Activated B cell treated with CpG ODN at 0.5 μM for 24 hours (primary cell): Measurements from ENCODE around the gene MCMBP. TPM values are rescaled to one million over a fixed set of nuclear protein-coding genes. Genes with fewer than 3 reads are reported as not detected.
"Not testable (repeated sequence)": the region's sequence is repeated elsewhere in the genome, so short reads cannot be mapped to it uniquely, and the experiment has no call there.

ENCODE experiments used
- ATAC-seq: fragments of 200-7000 bp; cut with Tn5 transposase; one replicate; pipeline ENCODE4 v1.10.0; 2021; ENCODE audit warnings: low read depth, mild to moderate bottlenecking, moderate library complexity
- CTCF ChIA-PET: fragments of 350-600 bp; sonication (Branson Sonifier 250); formaldehyde crosslinking; loops from one replicate; lab custom pipeline; 2021; ENCODE audit warnings: antibody characterized with exemption; lab: Charles Lee
- POLR2A ChIA-PET: fragments of 350-600 bp; sonication (Branson Sonifier 250); formaldehyde crosslinking; loops from one replicate; lab custom pipeline; 2021; ENCODE audit warnings: antibody characterized with exemption; lab: Charles Lee
- DNase-seq: peaks from one replicate; pipeline ENCODE4 v3.0.0; 2022
- H3K27ac Mint-ChIP-seq: one replicate; pipeline ENCODE4 v1.8.0; 2020; ENCODE audit warnings: mixed read lengths
- H3K27me3 Mint-ChIP-seq: one replicate; pipeline ENCODE4 v1.8.0; 2021; ENCODE audit warnings: mixed read lengths
- H3K36me3 Mint-ChIP-seq: one replicate; pipeline ENCODE4 v1.8.0; 2021; ENCODE audit warnings: low read depth, mixed read lengths
- H3K4me1 Mint-ChIP-seq: one replicate; pipeline ENCODE4 v1.8.0; 2021; ENCODE audit warnings: mixed read lengths
- H3K4me3 Mint-ChIP-seq: one replicate; pipeline ENCODE4 v1.8.0; 2020; ENCODE audit warnings: mild to moderate bottlenecking, mixed read lengths
- H3K9me3 Mint-ChIP-seq: one replicate; pipeline ENCODE4 v1.8.0; 2020; ENCODE audit warnings: mixed read lengths
- CTCF ChIP-seq: fragments of 200-600 bp; IDR thresholded peaks from one replicate; pipeline ENCODE4 v1.8.0; 2022; ENCODE audit warnings: antibody characterized with exemption, mild to moderate bottlenecking
- intact Hi-C: fragments of 100-400 bp; cut with micrococcal nuclease; formaldehyde crosslinking; loops from one replicate; pipeline ENCODE4 v1.15.1; 2024
- total RNA-seq: library from RNA; stranded (reverse); gene quantifications from 2 replicates; pipeline ENCODE4 v1.2.3, GENCODE V29; 2022

MCMBP gene
- total RNA-seq, 1 donor from 2014 or later, result 41.9 TPM

DNA sequence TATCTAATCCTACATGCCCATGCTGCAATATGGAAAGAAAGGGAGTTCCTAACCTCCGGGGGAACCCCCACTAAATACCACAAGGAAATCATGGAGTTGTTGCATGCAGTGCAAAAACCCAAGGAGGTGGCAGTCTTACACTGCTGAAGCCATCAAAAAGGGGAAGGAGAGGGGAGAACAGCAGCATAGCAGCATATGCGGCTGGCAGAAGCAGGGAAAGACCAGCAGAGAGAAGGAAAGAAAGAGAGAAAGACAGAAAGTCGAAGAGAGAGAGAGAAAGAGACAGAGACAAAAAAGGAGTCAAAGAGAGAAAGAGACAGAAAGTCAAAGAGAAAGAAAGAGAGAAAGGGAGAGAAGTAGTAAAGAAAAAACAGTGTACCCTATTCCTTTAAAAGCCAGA, 16.1 kb upstream of the MCMBP start:
- H3K36me3 Mint-ChIP-seq, POLR2A ChIA-PET, CTCF ChIA-PET, intact Hi-C loops, H3K9me3 Mint-ChIP-seq, H3K27ac Mint-ChIP-seq, H3K4me3 Mint-ChIP-seq, DNase-seq, H3K27me3 Mint-ChIP-seq, ATAC-seq: not testable (repeated sequence)
- peaks cover 10% of the 10 kb centered on the region for H3K4me1 Mint-ChIP-seq

GRCh38 chr10:119886070-119886469, 13.4 kb upstream of the MCMBP start:
- H3K27ac Mint-ChIP-seq, intact Hi-C loops, H3K9me3 Mint-ChIP-seq, DNase-seq, H3K36me3 Mint-ChIP-seq, H3K27me3 Mint-ChIP-seq, H3K4me1 Mint-ChIP-seq, H3K4me3 Mint-ChIP-seq, ATAC-seq, POLR2A ChIA-PET, CTCF ChIA-PET: not testable (repeated sequence)

GRCh38 chr10:119883901-119884611, 11.4 kb upstream of the MCMBP start:
- POLR2A ChIA-PET, H3K4me3 Mint-ChIP-seq, intact Hi-C loops, CTCF ChIA-PET, DNase-seq, ATAC-seq, H3K36me3 Mint-ChIP-seq, H3K9me3 Mint-ChIP-seq, H3K4me1 Mint-ChIP-seq, H3K27ac Mint-ChIP-seq, H3K27me3 Mint-ChIP-seq: not testable (repeated sequence)

DNA sequence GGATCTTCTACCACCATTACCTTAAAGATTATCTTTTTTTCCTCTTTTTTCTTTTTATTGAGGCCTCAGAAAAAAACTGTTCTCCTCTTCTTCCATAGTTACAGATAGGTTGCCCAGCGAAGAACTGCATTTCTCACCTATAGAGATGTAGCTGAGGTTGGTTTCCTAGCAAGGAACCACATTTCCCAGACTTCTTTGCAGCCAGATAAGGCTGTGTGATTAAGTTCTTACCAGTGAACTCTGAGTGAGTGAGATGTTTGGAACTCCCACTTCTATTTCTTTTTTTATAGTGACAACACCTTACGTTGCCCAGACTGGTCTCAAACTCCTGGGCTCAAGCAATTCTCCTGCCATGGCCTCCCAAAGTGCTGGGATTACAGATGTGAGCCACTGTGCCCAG, 5.9 kb upstream of the MCMBP start:
- intact Hi-C loops, result loop anchor here (10.0 kb wide), 1 partner anchor 794 kb away; the partner anchor contains the start of gene EIF3A
- CTCF ChIA-PET, result no interaction called here
- no peaks in the 10 kb centered on the region for H3K27me3 Mint-ChIP-seq
- ATAC-seq (no peak), DNase-seq (no peak)
- peaks cover 8% of the 10 kb centered on the region for H3K4me1 Mint-ChIP-seq
- no peak for TF ChIP-seq CTCF
- no peak overlapping the region for H3K27ac Mint-ChIP-seq
- H3K36me3 Mint-ChIP-seq, result no peaks in the 10 kb centered on the region
- no peak overlapping the region for H3K4me3 Mint-ChIP-seq
- POLR2A ChIA-PET, result no interaction called here
- H3K9me3 Mint-ChIP-seq, result no peaks in the 10 kb centered on the region

- Mint-ChIP-seq H3K4me1 (peaks cover 40% of the 10 kb centered on the region), H3K36me3 (peaks cover 5% of the 10 kb centered on the region), H3K4me3 (peak overlapping the region; percentile 88), H3K27ac (peak overlapping the region; percentile 85), H3K9me3 (no peaks in the 10 kb centered on the region), H3K27me3 (no peaks in the 10 kb centered on the region)
- ChIA-PET POLR2A (interaction anchor here (0.7 to 4.3 kb wide), 17 partner anchors 9 to 979 kb away, joined by 3 to 60 read pairs (median 5); partner anchors contain the start of genes BAG3, EIF3A, SEC23IP and TIAL1), CTCF (interaction anchor here (1.3 to 3.6 kb wide), 4 partner anchors 11 to 186 kb away, joined by 5 to 9 read pairs (median 6); partner anchors contain the start of gene SEC23IP)
- ATAC-seq, result peak; percentile 92
- DNase-seq, result peak; percentile 89
- intact Hi-C loops, result loop anchor here (1.0 to 10.0 kb wide), 7 partner anchors 14 to 1118 kb away; partner anchors contain the start of genes BAG3, CACUL1, EIF3A and SEC23IP
- no peak for TF ChIP-seq CTCF
These were observed 428 bp upstream of the MCMBP start for GRCh38 chr10:119872860-119873681.

- peak overlapping the region; percentile 89 for H3K4me3 Mint-ChIP-seq
- peak overlapping the region; percentile 84 for H3K27ac Mint-ChIP-seq
- POLR2A ChIA-PET, result interaction anchor here (0.6 to 4.3 kb wide), 18 partner anchors 8 to 739 kb away, joined by 3 to 60 read pairs (median 6); partner anchors contain the start of genes BAG3, SEC23IP and TIAL1
- intact Hi-C loops, result loop anchor here (1.0 to 10.0 kb wide), 3 partner anchors 707 to 1117 kb away; partner anchors contain the start of genes CACUL1, EIF3A and SFXN4
- H3K9me3 Mint-ChIP-seq, result no peaks in the 10 kb centered on the region
- H3K36me3 Mint-ChIP-seq, result peaks cover 5% of the 10 kb centered on the region
- TF ChIP-seq CTCF, result no peak
- CTCF ChIA-PET, result interaction anchor here (1.3 to 3.6 kb wide), 4 partner anchors 10 to 185 kb away, joined by 5 to 9 read pairs (median 6); partner anchors contain the start of gene SEC23IP
- H3K27me3 Mint-ChIP-seq, result no peaks in the 10 kb centered on the region
- peak; percentile 52 for DNase-seq
- peak; percentile 18 for ATAC-seq
- H3K4me1 Mint-ChIP-seq, result peaks cover 44% of the 10 kb centered on the region
These were observed 598 bp downstream of the MCMBP start for GRCh38 chr10:119871881-119872609.

DNA sequence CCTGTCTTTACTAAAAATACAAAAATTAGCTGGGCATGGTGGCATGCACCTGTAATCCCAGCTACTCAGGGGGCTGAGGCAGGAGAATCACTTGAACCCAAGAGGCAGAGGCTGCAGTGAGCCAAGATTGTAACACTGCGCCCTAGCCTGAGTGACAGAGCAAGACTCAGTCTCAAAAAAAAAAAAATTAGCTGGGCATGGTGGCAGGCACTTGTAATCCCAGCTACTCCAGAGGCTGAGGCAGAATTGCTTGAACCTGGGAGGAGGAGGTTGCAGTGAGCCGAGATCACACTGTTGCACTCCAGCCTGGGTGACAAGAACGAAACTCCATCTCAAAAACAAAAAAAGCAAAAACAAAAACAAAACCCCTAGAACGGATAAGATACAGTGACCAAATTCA, 3.2 kb downstream of the MCMBP start:
- CTCF ChIA-PET, result interaction anchor here (1.0 to 1.7 kb wide), 2 partner anchors 119 to 424 kb away, joined by 3 to 4 read pairs; no protein-coding TSS in a partner anchor

More for the DNA sequence above, 3.2 kb downstream of the MCMBP start:
- H3K27me3 Mint-ChIP-seq, DNase-seq, H3K9me3 Mint-ChIP-seq, ATAC-seq, H3K27ac Mint-ChIP-seq, H3K4me3 Mint-ChIP-seq, intact Hi-C loops, H3K36me3 Mint-ChIP-seq: not testable (repeated sequence)
- peaks cover 44% of the 10 kb centered on the region for H3K4me1 Mint-ChIP-seq
- POLR2A ChIA-PET, result interaction anchor here (0.6 kb wide), 2 partner anchors 49 to 269 kb away, joined by 3 to 5 read pairs; no protein-coding TSS in a partner anchor
